ENCODE results near the gene SEC63. TPM values are rescaled to one million over a fixed set of nuclear protein-coding genes. Genes with fewer than 3 reads are reported as not detected.

SEC63 gene
- total RNA-seq, 1 experiment from 2014 or later, result 51.3 TPM

DNA sequence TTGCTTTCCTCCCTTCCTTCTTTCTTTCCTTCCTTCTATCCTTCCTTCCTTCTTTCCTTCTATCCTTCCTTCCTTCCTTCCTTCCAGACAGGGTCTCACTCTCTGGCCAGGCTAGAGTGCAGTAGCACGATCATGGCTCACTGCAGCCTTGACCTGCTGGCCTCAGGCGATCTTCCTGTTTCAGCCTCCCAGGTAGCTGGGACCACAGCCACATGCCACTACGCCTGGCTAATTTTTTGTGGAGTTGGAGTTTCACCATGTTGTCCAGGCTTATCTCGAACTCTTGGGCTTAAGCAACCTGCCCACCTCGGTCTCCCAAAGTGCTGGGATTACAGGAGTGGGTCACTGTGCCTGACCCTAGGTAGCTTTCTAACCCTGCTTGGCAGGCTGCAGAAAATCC, 12.2 kb upstream of the SEC63 start:
- ChIA-PET RAD21 (ENCODE audit: low non-redundant PET in 1 of 2, low total read pairs in 2 of 2, uncharacterized antibody in 2 of 2, unreplicated experiment in 2 of 2) (no interaction called here), POLR2A (no interaction called here), CTCF (no interaction called here)
- Histone ChIP-seq H3K9me3 (ENCODE audit: control insufficient read depth in 1 of 2, insufficient read depth in 1 of 2, low read depth in 1 of 2, low read length in 2 of 2) (no peaks in the 10 kb centered on the region), H3K4me3 (replicated peaks in 1 of 2; ENCODE audit: low read depth in 1 of 2, low read length in 2 of 2) (no peak overlapping the region), H3K9me2 (ENCODE audit: insufficient read depth) (no peaks in the 10 kb centered on the region), H4K20me1 (ENCODE audit: insufficient read depth) (no peaks in the 10 kb centered on the region), H3K4me2 (ENCODE audit: low read length) (no peak overlapping the region), H3K36me3 (ENCODE audit: control insufficient read depth in 1 of 2, insufficient read depth in 2 of 2, low read length in 2 of 2) (no peaks in the 10 kb centered on the region), H3K27ac (ENCODE audit: low read depth, low read length) (no peak overlapping the region), H3K79me2 (ENCODE audit: insufficient read depth, low read length) (no peaks in the 10 kb centered on the region), H3K27me3 (ENCODE audit: insufficient read depth, low read length) (no peaks in the 10 kb centered on the region), H2AFZ (ENCODE audit: low read depth, low read length, poor library complexity, severe bottlenecking) (no peak overlapping the region), H3K9ac (ENCODE audit: low read length) (no peak overlapping the region), H3K4me1 (ENCODE audit: control insufficient read depth in 1 of 2, insufficient read depth in 2 of 2, low read length in 2 of 2) (peaks cover 0 to under 1% of the 10 kb centered on the region in 2 experiments; a peak in 2 of 4 replicates)
- intact Hi-C loops (cut with micrococcal nuclease), result loop anchor here (10.0 kb wide), 1 partner anchor 525 kb away; no protein-coding TSS in a partner anchor
- BruUV-seq (replicated peaks), result no TSS peak
- DNase-seq (ENCODE audit: low read depth, low spot score), result no peak
- ATAC-seq, result no peak
- no peak for TF ChIP-seq FOSL1 (IDR thresholded peaks at IDR 0.05; ENCODE audit: low read depth)
- TF ChIP-seq JUND (IDR thresholded peaks at IDR 0.05), result no peak
- TF ChIP-seq SIN3A (IDR thresholded peaks at IDR 0.05; ENCODE audit: low read depth), result no peak
- TF ChIP-seq, protein P1, sequence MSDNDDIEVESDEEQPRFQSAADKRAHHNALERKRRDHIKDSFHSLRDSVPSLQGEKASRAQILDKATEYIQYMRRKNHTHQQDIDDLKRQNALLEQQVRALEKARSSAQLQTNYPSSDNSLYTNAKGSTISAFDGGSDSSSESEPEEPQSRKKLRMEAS (IDR thresholded peaks at IDR 0.05), result no peak

DNA sequence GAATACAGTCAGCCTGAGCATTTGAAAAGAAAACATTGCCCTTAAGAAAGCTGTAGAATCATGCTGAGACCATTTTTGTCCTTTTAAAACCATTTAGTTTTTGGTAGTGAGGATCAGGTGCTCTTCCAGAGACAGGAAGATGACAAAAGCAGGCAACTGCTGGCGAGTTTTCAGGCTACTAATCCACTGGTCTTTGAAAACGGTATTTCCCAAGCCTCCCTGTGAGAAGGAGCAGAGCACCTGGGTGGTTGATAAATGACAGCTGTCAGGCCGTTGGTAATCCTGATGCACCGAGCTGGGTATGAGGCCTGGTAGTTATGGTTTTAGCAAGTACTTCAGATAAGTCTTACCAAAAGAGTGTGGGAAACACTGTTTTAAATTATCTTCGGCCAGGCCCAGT, 10.1 kb upstream of the SEC63 start:
- no peaks in the 10 kb centered on the region for H3K9me2 ChIP-seq (ENCODE audit: insufficient read depth)
- H2AFZ ChIP-seq (ENCODE audit: low read depth, low read length, poor library complexity, severe bottlenecking), result no peak overlapping the region
- no peak overlapping the region for H3K9ac ChIP-seq (ENCODE audit: low read length)
- H3K9me3 ChIP-seq (ENCODE audit: control insufficient read depth in 1 of 2, insufficient read depth in 1 of 2, low read depth in 1 of 2, low read length in 2 of 2), result no peaks in the 10 kb centered on the region
- no peaks in the 10 kb centered on the region for H4K20me1 ChIP-seq (ENCODE audit: insufficient read depth)
- no peaks in the 10 kb centered on the region for H3K27me3 ChIP-seq (ENCODE audit: insufficient read depth, low read length)
- ChIA-PET POLR2A (no interaction called here), RAD21 (ENCODE audit: low non-redundant PET in 1 of 2, low total read pairs in 2 of 2, uncharacterized antibody in 2 of 2, unreplicated experiment in 2 of 2) (no interaction called here), CTCF (interaction anchor here (1.2 kb wide), 1 partner anchor 14 kb away, joined by 3 read pairs; no protein-coding TSS in a partner anchor)
- intact Hi-C loops (cut with micrococcal nuclease), result no loop called here
- peaks cover 8 to 12% of the 10 kb centered on the region in 2 experiments for H3K4me1 ChIP-seq (ENCODE audit: control insufficient read depth in 1 of 2, insufficient read depth in 2 of 2, low read length in 2 of 2)
- H3K4me3 ChIP-seq (replicated peaks in 1 of 2; ENCODE audit: low read depth in 1 of 2, low read length in 2 of 2), result no peak overlapping the region
- ATAC-seq (no peak), DNase-seq (ENCODE audit: low read depth, low spot score) (no peak)
- no peaks in the 10 kb centered on the region for H3K79me2 ChIP-seq (ENCODE audit: insufficient read depth, low read length)
- no peaks in the 10 kb centered on the region for H3K36me3 ChIP-seq (ENCODE audit: control insufficient read depth in 1 of 2, insufficient read depth in 2 of 2, low read length in 2 of 2)
- BruUV-seq (replicated peaks), result no TSS peak
- H3K27ac ChIP-seq (ENCODE audit: low read depth, low read length), result no peak overlapping the region
- no peak overlapping the region for H3K4me2 ChIP-seq (ENCODE audit: low read length)
- TF ChIP-seq EZH2phosphoT487 (IDR thresholded peaks at IDR 0.05; ENCODE audit: borderline replicate concordance) (no peak), RAD21 (IDR thresholded peaks at IDR 0.05; ENCODE audit: low read depth) (no peak), CEBPB (IDR thresholded peaks at IDR 0.05; ENCODE audit: low read depth) (no peak), YY1 (IDR thresholded peaks at IDR 0.05; ENCODE audit: extremely low read depth, insufficient replicate concordance, low read depth, low read length) (no peak)

Measured in HCT116 (cell line).